ENCODE measurements around the gene STARD3. TPM values are rescaled to one million over a fixed set of nuclear protein-coding genes. Genes with fewer than 3 reads are reported as not detected.

Gene STARD3
- total and polyA plus RNA-seq, 2 donors (not counting 3 experiments of a cell fraction or from before 2014, with no cell fraction given): 51.0 to 75.7 TPM

DNA sequence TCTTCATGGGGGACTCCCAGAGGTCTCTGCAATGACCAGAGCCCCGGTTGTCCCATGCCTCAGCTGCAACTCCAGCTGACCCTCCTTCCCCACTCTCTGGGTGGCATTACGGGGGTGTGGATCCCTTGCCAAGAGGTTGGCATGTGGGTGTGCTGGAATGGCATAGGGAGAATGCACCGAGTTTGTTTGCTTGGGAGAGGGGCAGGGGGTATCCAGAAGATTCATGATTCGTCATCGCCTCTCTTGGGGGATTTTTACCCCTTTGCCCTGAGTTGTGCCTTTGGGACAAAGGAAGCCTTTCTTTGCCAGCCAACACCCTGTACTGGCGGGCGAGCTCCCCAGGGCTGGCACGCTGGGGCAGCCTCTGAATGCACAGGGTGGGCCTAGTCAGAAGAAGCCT, 69.4 kb downstream of the STARD3 start:
- Histone ChIP-seq H3K9me3 (replicated peaks; ENCODE audit: control insufficient read depth, insufficient read depth, low read length) (no peaks in the 10 kb centered on the region), H3K27ac (ENCODE audit: insufficient read depth, low read depth, low read length) (no peak overlapping the region), H3K4me1 (ENCODE audit: control insufficient read depth, extremely low read depth, insufficient read depth, low read length) (no peaks in the 10 kb centered on the region), H3K9ac (replicated peaks; ENCODE audit: extremely low read depth, insufficient read depth, low read length) (no peak overlapping the region), H3K9me1 (replicated peaks; ENCODE audit: control insufficient read depth, extremely low read depth, insufficient read depth, low read length) (no peaks in the 10 kb centered on the region), H2AFZ (ENCODE audit: low read depth, low read length) (no peak overlapping the region), H3K4me3 (replicated peaks in 1 of 3; ENCODE audit: insufficient read depth in 1 of 3, low read depth in 1 of 3, low read length in 3 of 3) (no peak overlapping the region), H3K36me3 (ENCODE audit: control insufficient read depth in 2 of 2, extremely low read depth in 1 of 2, insufficient read depth in 2 of 2, low read length in 2 of 2) (peaks cover 0 to 3% of the 10 kb centered on the region in 2 experiments), H3K4me2 (ENCODE audit: insufficient read depth, low read length) (no peak overlapping the region), H3K79me2 (ENCODE audit: control insufficient read depth, insufficient read depth, low read length) (no peaks in the 10 kb centered on the region), H3K27me3 (ENCODE audit: control insufficient read depth in 2 of 2, insufficient read depth in 2 of 2, low read length in 2 of 2) (no peaks in the 10 kb centered on the region), H4K20me1 (replicated peaks; ENCODE audit: control insufficient read depth, extremely low read depth, insufficient read depth, low read length) (no peaks in the 10 kb centered on the region)
- TF ChIP-seq, protein P1, sequence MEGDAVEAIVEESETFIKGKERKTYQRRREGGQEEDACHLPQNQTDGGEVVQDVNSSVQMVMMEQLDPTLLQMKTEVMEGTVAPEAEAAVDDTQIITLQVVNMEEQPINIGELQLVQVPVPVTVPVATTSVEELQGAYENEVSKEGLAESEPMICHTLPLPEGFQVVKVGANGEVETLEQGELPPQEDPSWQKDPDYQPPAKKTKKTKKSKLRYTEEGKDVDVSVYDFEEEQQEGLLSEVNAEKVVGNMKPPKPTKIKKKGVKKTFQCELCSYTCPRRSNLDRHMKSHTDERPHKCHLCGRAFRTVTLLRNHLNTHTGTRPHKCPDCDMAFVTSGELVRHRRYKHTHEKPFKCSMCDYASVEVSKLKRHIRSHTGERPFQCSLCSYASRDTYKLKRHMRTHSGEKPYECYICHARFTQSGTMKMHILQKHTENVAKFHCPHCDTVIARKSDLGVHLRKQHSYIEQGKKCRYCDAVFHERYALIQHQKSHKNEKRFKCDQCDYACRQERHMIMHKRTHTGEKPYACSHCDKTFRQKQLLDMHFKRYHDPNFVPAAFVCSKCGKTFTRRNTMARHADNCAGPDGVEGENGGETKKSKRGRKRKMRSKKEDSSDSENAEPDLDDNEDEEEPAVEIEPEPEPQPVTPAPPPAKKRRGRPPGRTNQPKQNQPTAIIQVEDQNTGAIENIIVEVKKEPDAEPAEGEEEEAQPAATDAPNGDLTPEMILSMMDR (IDR thresholded peaks at IDR 0.05; ENCODE audit: extremely low read depth in 1 of 2, insufficient read depth in 1 of 2, low read depth in 1 of 2, low read length in 2 of 2): no peak
- TF ChIP-seq POLR2AphosphoS5 (IDR thresholded peaks at IDR 0.05; ENCODE audit: insufficient read depth, low read depth, low read length) (no peak), POLR2A (IDR thresholded peaks at IDR 0.05; ENCODE audit: low read depth, low read length) (no peak), JUN (IDR thresholded peaks at IDR 0.05; ENCODE audit: borderline replicate concordance, insufficient read depth, insufficient read length, low read depth) (no peak), MYC (IDR thresholded peaks at IDR 0.05; ENCODE audit: low read depth, low read length) (no peak), FOS (IDR thresholded peaks at IDR 0.05; ENCODE audit: borderline replicate concordance, insufficient read depth, low read length) (no peak), EZH2 (IDR thresholded peaks at IDR 0.05; ENCODE audit: borderline replicate concordance, low read depth, low read length, severe bottlenecking) (no peak), GATA2 (IDR thresholded peaks at IDR 0.05; ENCODE audit: insufficient read depth, insufficient read length, low read depth, low read length) (no peak)
- dilution Hi-C loops (cut with MboI; ENCODE audit: extremely low pct_ligation_motif_present, low sequenced_read_pairs) (no loop called here), intact Hi-C loops (cut with micrococcal nuclease) (no loop called here)
- POLR2A ChIA-PET: no interaction called here
- FAIRE-seq: no peak
- BruUV-seq (replicated peaks): no TSS peak
- no peak for DNase-seq (ENCODE audit: low read depth, low spot score)
- CTCF ChIA-PET: no interaction called here

Measured in endothelial cell of umbilical vein (primary cell).